Activated CD4-positive, alpha-beta T cell treated with anti-CD3 and anti-CD28 coated beads, Interleukin-2, amount 50 U/mL, for 4 hours (primary cell): ENCODE results near the gene SCN4B.

Experiments
- DNase-seq, 2 experiments: peaks; one replicate each; pipeline ENCODE4 v3.0.0-alpha.2; 2020

The SCN4B gene

DNA sequence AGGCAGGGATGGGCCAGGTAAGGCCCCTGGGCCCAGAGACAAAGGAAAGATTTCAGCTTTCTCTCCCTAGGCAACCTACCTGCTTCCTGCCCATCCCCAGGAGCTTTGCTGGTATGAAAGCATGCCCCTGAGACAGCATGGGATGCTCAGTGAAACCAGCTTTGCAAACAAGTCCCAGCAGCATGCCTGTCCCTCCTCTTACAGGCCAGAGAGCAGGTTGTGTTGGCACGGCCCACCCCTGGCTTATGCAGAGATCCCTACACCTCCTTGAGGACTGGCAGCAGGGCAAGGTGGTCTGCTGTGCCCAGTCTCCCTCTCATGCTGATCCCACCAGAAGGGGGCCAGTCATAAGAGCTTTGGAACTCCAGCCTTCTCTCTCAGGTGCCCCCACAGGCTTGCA, 3.1 kb downstream of the SCN4B start:
- no peak for DNase-seq

GRCh38 chr11:118148856-118149255, 3.8 kb downstream of the SCN4B start:
- DNase-seq, result no peak

GRCh38 chr11:118148240-118148639, 4.4 kb downstream of the SCN4B start:
- no peak for DNase-seq

GRCh38 chr11:118147502-118147901, 5.1 kb downstream of the SCN4B start:
- DNase-seq, result no peak

DNA sequence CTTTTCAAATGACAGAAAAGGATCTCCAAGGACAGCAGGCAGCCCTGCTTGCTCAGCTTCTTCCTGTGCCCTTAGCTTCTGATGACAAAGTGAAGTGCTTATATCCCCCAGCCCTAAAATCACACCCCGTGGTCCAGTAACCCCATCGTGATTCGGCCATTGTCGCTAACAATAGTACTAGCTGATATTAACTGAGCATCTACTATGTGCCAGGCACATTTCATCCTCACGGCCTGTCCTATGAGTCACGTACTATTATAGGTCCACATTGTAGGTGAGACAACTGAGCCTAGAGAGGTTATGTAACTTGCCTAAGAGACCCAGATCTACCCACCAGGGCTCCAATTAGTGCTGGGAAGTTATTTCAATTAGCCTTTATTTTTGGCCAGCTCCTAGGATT, 6.1 kb downstream of the SCN4B start:
- no peak for DNase-seq

DNA sequence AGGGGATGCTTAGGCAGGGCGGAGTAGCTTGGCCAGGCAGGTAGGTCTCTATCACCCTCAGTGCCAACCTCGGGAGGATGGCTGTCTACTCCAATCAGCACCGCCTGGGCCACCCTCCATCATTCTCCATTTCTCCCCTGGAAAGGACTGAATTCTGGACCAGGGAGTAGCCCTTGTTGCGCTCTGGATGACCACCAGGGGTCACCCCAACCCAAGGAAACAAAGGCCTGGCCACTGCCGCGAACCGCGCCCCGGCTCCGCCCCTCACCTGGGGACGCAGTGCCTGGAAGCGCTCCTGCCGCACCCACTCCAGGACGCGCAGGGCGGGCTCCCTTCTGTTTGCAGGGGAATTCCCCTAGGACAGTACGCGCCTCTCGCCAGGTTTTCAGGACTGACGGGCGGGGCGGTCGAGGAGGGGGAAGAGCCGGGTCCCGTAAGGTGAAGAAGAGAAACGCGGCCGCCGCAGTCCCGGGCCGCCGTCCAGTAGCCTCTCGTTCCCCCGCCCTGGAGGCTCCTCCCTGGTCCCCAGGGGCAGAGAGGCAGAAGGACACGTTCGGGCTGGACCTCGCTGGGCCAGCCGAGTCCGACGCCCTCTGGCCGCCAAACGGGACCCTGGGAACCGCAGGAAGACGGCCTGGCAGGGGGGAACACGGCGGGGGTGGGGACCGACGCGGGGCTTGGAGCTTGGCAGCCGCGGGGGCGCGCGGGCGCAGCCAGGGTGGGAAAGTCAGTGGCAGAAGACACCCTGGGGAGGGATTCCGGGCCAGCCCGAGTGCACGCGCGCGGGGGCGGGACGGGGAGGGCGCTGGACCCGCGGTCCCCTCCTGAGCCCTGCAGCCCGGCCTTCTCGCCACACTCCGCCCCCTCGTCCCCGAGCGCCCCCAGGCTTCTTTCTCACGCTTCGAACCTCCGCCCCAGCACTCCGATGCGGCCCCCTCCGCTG, 7.1 kb downstream of the SCN4B start:
- DNase-seq, result peak; percentile 86 to 87

DNA sequence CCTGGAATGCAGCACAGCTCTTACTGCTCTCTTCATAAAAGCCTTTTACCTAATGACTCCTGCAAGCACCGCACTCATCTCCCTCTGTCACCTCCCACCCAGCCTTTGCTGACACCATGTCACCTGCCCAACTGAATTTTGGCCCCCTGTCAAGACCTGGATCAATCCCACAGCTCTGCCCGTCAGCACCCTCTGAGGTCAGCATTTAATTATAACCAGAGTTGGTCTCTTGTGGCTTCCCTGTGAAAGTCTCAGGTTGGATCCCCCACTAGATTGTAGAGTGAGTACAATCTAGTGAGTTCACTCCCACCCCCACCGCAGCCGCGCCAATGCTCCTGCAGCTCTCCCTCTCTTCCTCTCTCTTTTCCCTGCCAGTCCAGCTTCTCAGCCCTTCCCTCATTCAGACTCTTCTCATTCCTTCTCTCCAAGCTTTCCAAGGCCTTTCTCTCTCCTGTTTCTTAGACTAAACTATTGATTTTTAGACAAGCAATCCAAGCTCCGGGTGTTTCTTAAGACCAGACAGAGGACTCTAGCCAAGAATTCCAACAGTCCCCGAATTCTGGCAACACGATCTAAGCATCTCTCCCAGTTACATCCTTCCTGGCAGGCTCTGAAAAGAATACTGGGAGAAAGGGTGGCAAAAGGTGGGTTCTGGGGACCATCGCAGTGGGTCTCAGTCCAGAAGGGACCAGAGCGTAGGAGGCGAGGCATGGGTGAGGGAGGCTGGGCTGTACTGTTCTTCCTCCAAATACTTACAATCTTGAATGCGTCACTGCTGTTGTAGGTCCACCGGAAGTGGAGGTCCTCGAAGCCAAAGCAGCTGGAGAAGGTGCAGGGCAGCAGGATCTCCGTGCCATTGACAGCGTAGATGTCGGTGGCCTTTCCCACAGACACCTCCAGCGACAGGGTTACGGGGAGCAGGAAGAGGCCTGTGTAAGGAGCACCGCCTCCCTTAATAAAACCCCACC, 8.0 kb downstream of the SCN4B start:
- no peak for DNase-seq

- no peak for DNase-seq
Measured at GRCh38 chr11:118143661-118144185, 8.9 kb downstream of the SCN4B start.

- no peak for DNase-seq
Measured at GRCh38 chr11:118142809-118143208, 9.8 kb downstream of the SCN4B start.

- DNase-seq, result no peak
Measured at GRCh38 chr11:118142081-118142480, 10.5 kb downstream of the SCN4B start.

- DNase-seq, result no peak
Measured at GRCh38 chr11:118139578-118139977, 13.0 kb downstream of the SCN4B start.

GRCh38 chr11:118138839-118139420, 13.7 kb downstream of the SCN4B start:
- no peak for DNase-seq

GRCh38 chr11:118136801-118137200, 15.8 kb downstream of the SCN4B start:
- no peak for DNase-seq

- no peak for DNase-seq
Measured at GRCh38 chr11:118136341-118136740, 16.3 kb downstream of the SCN4B start.

DNA sequence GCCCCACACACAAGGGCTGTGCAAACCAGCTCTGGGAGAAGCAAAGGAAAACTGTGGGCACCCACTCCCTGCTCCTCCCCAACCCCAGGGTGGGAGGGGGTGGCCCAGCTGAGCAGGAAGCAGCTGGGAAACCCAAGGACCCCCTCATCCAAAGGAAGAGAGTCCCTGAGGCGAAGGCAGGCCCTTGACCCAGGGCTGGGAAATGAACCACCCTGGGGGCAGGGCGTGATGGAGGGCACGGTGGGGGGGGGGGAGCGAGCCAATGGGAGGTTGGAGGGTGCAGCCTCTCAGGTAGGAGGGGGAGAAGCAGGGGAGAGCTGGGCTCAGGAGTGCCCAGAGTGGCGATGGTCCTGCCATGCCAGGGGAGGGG, 16.8 kb downstream of the SCN4B start:
- no peak for DNase-seq

DNA sequence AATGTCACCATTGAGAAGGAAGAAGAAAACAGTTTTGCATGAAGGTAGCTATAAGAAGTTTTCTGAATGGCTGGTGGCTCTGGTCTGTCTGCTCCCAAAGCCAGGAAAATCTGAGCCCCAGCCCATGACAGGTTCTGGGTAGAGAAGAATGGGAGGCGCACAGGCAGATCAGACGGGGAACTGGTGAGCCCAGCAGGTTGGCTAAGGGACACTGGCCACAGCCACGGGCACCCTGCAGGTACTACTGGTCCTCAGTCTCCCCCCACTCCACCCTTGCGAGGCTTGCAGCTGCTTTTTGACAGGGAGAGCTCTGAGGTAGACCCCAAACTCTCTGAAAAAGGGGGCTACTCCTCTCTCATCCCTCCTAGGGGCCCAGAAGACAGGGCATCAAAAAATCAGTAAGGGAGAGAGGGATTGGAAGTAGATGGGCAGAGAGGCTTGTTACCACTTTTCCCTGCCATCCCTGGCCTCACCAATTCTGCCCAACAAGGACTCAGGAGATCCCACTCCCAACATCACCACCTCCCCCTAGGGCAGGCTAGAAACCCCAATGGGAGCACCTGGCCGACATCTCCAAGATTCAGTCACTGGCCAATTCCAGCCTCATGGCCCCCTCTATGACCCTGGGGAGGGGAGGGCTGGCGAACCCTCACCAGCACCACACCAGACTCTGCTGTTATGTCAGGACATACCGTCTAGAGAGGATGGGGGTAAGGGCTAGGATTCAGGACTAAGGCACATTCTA, 17.4 kb downstream of the SCN4B start:
- no peak for DNase-seq

DNA sequence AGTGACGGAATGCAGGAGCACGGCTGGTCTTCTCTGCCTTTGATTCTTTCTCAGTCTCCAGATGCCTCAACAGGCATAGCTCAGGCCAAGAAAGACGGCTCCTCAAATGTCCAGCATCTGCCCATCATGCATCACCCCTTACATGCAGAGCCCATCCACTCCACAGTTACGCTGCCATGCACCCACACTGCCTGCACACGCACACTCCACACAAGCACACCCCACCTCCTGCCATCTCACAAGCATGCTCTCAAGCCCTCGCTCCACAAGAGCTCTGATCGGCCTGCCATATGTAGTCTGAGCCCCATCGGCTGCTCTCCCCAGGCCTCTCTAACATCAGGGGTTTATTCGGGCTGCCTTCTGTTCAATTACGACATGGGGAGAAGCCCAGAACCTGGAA, 18.8 kb downstream of the SCN4B start:
- no peak for DNase-seq

DNA sequence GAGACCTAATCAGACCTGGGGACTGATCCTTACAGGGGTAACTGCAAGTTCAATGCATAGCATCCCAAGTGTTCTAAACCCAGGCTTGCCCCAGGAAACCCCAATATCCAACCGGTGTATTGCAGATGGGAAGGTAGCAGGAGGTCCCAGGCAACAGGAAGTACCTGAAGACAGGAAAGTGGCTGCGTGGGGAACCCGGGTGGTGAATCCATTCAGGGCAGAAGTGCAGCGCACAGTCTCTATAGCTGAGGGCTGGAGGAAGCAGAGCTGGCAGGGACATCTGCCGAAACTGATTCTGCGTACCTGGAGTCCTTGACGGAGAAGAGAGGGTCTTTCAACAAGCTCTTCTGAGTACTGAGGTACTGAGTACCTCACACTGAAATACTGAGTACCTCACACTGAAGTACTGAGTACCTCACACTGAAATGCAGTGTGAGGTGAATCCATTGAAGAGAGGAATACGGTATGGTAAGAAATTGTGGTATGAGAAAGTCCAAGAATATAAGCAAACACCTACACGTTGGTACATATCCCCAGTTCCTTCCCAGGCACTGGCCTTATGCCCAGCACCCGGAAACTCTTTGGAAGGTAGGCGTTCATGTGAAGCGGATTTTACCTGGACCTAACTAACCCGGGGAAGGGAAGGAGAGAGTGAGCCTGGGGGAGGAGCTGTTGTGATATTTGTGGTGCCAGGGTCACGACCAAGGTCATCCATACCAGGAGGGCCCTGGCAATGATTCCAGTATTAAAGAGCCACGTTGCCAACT, 20.1 kb downstream of the SCN4B start:
- no peak for DNase-seq

- DNase-seq, result no peak
Measured at GRCh38 chr11:118129471-118130172, 23.0 kb downstream of the SCN4B start.

GRCh38 chr11:118128721-118129470, 23.7 kb downstream of the SCN4B start:
- DNase-seq, result no peak
